HG02938 (cell line): ENCODE data around the gene RSRC1.
"Not testable (repeated sequence)": the region's sequence is repeated elsewhere in the genome, so short reads cannot be mapped to it uniquely, and the experiment has no call there.

Source experiments
- ATAC-seq: cut with Tn5 transposase; IDR thresholded peaks from one replicate; pipeline ENCODE4 v1.9.1; 2021; ENCODE audit warnings: mild to moderate bottlenecking, moderate library complexity; ENCODE audit not compliant: unreplicated experiment

The RSRC1 gene

DNA sequence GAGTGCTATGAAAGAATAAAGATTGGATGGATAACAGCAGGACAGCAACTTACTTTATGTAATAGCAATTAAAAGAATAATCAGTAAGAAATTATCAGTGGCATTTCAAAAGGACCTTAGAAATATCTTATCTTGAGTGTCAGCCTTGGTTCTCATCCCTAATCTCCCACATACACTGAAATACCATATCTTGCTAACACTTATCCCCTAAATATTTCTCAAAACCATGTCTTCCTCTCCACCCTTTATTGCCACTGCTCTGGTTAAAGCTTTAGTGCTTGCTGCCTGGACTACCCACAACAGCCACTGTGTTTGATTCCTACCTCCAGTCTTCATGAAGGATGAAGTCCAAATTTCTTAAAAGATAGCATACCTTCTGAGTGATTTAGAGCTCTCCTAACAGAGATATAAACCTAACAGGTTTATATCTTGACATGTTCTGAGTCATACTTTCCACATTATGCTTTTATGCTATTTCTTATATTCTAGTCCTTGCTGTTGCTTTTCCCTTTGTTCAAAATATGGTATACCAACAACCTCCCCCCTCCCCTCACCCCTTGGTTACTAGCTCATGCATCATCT lies 202.8 kb downstream of the RSRC1 start:
- no peak for ATAC-seq

DNA sequence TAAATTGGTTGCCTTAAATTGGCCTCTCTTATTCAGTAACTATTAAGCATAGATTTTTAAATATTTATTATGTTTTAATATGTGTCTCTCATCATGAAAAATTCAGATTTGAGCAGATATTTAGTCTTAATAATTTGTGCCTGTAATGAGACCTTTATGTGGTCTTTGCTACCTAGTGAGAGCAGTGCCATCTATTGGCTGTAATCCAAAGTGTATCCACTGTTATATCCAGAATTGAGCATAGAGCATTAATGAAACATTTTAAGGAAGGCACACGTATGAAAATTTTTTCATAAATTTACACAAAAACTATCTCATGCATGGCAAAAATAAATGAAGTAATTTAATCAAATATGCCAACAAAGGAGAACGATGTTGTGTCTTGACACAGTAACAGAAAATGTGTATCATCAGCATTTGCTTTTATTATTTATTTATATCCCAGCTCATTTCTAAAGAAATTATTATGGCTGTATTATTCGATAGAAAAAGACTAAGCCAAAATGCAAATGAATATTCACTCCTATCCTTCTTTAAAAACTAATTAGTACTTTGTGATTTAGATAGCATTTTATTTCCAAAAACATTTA lies 203.5 kb downstream of the RSRC1 start:
- ATAC-seq, result no peak

DNA sequence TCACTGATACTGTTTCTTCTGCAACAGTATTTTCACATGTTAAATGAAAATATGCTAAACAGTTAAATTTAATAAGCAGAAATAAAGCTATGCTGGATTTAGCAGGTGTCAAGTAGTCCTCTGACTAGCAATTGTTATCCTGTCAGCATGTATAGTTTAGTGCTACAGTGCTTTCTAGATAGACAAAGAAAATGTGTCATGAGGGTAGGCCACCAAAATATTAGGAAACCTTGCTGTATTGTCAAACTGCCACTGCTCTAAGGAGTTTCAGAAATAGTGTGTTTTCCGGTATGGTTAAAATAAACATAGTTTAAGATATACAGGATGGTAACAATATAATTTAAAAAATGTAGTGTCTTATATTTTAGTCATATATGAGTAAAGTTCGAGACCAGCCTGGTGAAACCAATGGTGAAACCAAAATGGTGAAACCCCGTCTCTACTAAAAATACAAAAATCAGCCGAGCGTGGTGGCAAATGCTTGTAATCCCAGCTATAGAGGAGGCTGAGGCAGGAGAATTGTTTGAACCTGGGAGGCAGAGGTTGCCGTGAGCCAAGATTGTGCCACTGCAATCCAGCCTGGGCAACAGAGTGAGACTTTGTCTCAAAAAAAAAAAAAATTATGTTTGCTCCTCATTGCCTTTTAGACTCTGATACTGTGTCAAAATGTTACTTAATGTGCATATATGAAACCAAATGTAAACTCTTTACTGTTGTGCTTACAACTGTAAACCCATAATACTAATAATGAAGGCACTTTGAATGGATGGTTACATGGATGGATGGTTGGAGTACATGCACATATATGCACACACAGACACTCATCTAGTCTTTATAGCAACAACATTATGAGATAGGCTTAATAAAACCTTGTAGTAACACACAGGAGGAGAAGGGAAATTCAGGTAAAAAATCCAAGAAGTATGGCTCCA lies 204.8 kb downstream of the RSRC1 start:
- peak; percentile 74 for ATAC-seq

DNA sequence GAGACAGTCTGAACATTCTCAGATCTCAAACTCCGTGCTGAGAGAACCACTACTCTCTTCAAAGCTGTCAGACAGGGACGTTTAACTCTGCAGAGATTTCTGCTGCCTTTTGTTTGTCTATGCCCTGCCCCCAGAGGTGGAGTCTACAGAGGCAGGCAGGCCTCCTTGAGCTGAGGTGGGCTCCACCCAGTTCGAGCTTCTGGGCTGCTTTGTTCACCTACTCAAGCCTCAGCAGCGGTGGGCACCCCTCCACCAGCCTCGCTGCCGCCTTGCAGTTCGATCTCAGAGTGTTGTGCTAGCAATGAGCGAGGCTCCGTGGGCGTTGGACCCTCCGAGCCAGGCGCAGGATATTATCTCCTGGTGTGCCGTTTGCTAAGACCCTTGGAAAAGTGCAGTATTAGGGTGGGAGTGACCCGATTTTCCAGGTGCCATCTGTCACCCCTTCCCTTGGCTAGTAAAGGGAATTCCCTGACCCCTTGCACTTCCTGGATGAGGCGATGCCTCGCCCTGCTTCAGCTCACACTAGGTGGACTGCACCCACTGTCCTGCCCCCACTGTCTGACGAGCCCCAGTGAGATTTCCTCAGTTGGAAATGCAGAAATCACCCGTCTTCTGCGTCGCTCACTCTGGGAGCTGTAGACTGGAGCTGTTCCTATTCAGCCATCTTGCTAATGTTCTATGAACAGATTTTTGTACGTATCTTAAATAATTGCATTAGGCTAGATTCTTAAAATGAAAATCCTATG lies 220.0 kb downstream of the RSRC1 start:
- not testable (repeated sequence) for ATAC-seq

DNA sequence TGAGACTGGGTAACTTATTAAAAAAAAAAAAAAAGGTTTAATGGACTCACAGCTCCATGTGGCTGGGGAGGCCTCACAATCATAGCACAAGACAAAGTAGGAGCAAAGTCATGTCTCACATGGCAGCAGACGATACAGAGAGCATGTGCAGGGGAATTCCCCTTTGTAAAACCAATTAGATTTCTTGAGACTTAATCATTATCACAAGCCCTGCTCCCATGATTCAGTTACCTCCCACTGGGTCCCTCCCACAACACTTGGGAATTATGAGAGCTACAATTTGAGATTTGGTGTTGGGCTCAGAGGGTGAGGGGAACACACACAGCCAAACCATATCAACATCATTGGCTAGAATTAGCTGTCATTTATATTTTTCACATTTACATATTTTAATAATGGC lies 221.0 kb downstream of the RSRC1 start:
- no peak for ATAC-seq

DNA sequence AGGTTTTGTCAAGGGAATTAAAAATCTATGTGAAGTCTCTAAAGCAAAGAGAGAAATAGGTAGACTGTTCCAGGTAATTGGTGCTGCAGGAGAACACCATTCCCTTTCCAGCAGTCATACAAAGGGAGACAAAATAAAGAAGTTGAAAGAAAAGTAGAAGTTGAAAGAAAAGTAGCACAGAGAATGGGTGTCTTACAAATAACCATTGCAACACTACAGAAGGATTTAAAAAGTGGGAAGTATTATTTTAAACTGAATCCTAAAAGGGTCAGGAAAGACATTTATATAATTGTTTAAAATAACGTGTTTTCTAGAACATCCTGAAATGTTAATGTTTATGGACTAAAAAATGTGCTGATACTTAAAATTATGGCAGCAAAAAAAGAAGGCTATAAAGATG lies 223.8 kb downstream of the RSRC1 start:
- ATAC-seq, result no peak

DNA sequence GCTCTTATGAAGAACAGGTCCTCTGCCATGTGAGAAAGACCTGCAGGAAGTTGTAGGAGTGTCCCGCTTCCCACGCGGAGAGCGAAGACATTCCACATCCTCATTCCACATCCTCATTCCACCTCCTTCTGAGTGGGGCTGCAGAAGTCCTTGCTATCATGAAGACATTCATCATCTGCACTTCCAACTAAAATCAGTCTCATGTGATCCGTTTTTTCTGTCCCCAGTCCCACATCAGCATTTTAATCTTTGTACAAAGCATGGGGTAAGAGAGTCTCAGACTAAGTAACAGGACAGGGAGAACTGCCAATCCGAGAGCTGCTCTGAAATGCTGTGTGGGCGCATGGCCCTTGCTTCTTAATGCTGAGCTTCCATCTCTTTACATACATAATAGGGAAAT lies 227.2 kb downstream of the RSRC1 start:
- no peak for ATAC-seq

DNA sequence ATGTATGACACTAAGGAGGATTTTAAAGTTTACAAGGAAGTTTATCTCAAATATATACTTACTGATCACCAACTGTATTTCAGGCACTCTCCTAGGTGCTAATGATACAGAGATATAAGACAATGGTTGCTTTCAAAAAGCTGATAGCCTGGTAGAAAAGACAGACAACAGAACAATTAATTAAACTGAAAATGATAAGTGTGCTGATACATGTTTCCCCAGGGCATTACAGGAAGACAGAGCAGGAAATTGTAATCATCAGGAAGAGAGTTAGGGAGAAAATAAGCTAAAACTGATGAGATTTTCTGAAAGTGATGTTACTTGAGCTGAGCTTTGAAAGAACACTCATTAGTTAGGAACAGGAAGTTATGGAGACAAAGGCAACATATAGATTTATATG lies 229.7 kb downstream of the RSRC1 start:
- ATAC-seq, result no peak

DNA sequence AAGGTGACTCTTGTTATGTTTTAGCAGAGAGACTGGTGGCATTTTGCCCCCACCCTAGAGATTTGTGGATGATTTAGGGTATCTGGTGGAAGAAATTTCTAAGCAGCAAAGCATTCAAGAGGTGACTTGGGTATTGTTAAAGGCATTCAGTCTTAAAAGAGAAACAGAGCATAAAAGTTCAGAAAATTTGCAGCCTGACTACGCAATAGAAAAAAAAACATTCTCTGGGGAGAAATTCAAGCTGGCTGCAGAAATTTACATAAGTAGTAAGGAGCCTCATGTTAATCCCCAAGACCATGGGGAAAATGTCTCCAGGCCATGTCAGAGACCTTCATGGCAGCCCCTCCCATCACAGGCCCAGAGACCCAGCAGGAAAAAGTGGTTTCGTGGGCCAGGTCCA lies 231.1 kb downstream of the RSRC1 start:
- ATAC-seq, result not testable (repeated sequence)

DNA sequence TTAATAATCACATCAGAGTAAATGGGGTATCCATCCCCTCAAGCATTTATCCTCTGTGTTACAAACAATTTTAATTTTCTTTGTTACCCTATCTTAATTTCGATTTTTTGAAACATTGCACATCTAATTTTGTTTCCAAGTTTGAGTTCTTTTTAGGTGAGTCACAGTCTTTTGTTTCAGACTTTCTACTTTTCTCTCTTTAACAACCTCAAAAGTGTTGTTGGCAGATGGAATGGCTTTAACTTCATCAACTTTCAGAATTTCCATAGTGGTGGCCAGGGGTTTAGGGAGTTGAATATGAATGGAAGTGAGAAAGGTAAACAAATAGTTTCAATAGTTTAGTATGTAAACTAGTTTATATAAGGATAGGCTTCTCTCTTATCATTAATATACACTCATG lies 238.1 kb downstream of the RSRC1 start:
- ATAC-seq, result no peak

DNA sequence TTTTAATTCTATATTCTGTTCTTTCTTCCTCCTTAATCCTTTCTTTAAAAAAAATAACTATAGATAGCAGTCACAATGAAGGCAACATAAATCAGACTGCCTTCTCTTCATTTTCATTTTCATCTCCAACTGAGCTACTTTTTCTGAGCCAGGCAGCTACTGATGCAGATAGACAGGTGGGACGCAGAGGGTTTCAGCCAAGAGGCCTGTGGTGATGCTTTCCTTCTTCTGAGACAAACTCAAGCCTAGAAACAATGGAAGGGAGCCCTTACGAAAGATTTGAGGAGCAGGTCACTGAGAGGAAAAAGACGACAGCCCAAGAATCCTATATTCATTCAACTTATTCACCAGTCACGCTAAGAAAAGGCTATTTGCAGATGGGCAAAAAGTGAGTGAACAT lies 241.1 kb downstream of the RSRC1 start:
- ATAC-seq, result no peak

DNA sequence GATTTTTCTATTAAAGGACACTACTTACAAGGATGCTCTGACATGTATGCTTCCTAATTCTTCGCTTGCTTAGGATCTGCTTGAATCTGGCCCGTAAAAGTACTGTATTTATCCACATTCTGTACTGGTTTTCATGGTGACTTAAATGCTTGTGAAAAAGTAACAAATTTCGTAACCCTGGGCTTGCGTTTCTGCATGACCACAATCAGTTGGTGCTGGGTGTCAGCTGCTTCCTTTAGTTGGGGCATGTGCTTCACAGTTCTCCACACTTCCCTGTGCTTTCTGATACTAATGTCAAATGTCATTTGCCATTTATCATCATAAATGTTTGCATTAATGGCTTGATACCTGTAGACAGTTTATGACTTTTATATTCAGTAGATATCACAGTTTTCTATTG lies 242.7 kb downstream of the RSRC1 start:
- peak; percentile 37 for ATAC-seq

DNA sequence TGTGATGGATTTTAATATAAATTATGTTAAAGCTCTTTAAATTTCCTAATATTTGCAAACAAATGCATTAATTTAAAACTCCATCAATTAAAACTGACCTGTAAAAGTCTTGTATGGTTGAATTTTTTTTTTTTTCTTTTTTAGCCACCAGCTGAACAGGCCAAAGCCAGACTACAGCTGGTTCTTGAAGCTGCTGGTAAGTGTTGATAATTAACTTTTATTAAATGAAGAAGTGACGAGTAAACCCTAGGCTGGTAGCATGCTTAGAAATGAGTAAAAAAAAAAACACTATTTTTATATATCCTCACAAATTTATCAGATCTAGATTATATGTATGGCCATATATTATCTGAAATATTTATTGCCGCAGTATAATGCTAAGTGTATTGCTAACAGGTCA lies 244.8 kb downstream of the RSRC1 start:
- peak; percentile 48 for ATAC-seq

DNA sequence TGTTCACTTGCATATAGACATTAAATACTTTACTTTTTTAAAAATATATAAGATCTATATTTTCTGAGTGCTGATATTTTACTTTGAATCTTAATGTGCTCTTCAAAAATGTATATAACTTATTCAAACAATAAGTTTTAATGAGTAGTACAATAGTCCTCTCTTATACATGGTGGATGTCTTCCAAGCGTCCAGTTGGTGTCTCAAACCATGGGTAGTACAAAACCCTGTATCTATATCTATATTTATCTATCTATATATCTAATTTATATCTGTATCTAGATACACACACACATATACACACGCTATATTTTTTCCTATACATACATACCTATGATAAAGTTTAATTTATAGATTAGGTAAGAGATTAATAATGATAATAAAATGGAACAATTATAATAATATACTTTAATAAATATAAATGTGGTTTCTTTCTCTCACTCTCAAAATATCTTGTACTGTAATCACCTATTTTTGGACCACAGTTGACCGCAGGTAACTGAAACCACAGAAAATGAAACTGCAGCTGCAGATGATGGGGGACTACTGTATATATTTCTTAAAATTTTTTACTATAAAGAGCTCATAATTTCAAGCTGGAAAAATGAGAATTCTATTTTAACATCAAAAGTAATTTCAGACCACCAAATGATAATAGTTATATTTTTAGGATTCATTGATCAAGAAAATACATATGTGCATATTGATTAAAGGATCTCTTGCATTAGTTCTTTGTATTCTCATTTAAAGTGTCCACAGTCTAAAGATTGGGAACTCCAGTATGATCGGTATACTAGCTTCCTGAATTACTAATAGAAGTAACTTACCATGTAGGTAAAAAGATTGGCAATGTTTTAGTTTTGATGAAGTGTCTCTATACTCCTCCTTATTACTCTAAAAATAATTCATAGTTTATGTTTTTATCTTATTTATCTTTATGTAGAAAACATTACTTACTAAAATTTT lies 246.0 kb downstream of the RSRC1 start:
- ATAC-seq, result peak; percentile 89

DNA sequence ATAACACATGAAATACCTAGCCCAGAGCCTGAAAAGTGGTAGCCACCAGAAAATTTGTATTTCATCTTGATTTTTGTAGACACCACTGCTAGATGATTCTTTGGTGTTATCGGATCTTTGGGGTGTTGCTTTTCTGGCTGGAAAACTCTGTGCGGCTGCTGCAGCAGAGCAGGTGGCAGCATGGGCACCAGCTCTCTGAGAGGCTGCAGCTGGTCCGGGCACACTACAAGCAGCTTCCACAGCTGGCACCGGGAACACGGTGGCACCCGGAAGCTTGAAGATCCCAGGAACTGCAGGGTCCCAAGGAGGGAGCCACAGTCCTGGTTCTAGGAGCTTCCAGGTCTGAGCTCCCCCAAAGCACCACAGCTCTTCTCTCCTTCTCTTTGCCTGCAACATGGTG lies 249.4 kb downstream of the RSRC1 start:
- no peak for ATAC-seq

DNA sequence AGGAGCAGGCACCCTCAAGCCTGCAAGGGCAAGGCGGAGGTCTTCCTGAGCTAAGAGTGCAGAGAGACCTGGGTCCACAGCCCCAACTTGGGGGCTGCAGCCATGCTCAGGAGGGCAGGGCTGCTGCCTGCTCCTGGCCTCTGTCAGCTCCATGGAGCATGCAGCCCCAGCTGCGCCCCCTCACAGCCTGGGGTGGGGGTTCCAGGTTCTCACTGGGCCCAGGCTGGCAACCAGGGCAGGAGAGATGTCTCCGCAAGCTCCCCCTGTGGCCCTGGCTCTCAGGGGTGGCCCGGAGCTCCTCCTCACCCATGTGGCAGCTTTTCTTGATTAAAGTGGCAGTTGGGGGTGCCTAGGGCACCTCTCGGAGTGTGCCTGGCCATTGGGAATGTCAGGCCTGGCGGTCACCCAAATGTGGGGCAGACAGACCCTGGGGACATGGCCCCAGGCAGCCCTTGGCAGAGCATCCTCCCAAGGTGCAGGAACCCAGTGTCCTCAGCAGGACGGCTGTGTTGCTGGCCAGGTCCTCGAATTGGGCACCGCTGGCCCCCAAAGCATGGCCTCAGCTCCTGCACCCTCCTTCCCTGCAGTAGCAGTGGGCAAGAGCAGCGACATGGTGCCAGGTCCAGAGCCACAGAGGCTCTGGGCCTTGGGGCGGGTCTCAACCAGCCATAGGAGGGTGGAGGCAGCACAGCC lies 251.0 kb downstream of the RSRC1 start:
- ATAC-seq, result no peak

DNA sequence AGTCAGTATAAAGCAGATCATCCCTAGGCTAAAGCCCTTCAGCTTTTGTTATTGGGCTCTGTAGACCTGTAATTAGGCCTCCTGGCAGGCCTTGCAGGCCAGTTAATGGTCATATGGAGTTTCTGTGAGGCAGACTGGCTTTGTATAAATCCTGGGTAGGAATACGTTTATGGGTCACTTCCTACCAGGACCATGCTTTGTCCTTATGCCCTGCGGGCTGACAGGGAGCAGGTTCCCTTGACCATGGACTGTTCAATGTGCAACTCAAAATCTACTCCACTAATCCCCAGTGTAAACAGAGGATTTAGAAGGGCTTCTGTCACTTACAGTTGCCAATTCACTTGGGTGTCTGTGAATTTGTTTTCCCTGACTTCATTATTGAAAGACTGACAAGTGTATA lies 258.4 kb downstream of the RSRC1 start:
- no peak for ATAC-seq

DNA sequence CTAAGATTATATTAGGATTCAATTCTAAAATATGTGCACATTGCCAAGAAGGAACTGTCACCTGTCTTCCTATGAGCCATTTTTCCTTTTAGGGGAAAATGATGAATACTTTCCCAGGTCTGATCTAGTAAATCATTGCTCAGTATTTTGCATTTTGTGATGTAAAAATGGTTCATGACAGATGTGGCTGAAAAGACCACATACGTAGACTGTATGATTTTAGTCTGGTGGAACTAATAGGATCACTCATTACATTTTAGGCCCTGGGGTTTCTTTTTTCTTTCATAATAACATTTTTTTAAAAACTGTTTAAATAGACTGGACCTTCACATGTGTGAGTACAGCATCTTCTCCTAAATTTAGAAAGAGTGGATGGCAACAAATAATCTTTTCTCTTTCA lies 259.4 kb downstream of the RSRC1 start:
- peak; percentile 93 for ATAC-seq

DNA sequence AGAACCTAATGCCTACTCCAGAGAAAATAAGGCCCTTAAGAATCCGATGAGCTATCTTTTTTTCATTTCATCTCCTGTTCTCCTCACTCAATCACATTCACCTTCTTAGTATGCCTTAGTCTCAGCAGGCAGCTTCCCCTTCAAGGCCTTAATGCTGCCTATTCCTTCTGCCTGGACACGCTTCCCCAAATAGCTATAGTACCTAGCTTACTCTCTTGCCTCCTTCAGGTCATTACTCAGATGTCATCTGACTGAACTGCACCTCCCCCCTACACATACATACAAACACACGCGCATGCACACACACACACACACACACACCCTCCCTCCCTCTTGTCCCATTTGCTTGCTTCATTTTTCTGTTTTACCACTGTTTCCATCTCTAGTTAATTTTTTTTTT lies 269.6 kb downstream of the RSRC1 start:
- ATAC-seq, result no peak
